Activated T-helper 1 cell treated with anti-CD3 and anti-CD28 coated beads, Interleukin-2, amount 50 U/mL, for 16 hours (primary cell): ENCODE measurements around the gene EPB41L1.

Experiments used
- DNase-seq, 2 donors: peaks; one replicate each; pipeline ENCODE4 v3.0.0-alpha.2; 2020; ENCODE audit warnings: low read depth in 1 of 2, low spot score in 1 of 2

The EPB41L1 gene

DNA sequence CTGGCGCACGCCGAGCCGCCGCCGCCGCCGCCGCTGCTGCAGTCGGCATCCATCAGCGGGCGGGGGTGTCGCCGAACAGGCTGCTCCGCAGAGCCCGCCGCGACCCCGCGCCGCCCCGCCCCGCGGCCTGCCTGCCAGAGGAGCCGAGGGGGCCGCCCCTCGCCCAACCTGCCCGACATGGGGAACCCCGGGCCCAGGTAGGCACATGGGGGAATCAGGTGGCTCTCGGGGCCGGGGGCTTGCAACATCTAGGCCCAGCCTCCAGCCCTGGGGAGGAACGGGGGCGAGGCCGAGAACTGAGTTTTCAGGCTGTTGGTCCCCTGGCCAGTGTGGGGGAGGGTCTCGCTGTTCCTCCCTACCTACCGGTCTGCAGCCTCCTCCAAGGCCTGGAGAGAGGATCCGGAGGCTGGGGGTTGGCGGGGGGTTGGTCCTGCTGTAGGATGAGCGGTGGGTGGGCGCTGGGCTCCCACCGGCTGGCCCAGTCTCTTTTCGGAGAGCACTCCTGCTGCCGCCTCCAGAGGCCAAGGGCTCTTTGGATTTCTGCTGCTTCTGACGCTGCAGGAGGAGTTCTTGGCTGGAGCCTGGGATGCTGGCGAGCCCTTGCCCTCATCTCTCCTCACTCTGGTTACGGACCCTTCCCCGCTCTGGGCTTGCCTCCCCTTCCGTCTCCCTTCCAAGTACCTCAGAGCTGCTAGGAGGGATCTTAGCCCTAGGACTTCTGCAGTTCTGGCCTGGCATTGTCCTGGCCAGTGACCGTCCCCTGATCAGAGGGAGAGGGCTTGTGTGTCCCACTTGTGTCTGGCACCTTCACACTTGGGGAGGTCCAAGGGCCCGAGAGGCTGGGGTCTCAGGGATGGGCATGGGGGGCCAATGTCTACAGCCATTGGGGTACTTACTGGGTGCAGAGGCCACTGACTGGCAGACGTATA is at the start of gene EPB41L1:
TSS of gene EPB41L1 (plus strand) at position 41 of the 929 bp plus-strand sequence. CDS start 19,038 bp downstream, outside the sequence.
- no peak for DNase-seq

GRCh38 chr20:36104856-36105255 is 49.7 kb upstream of the EPB41L1 start:
- DNase-seq = no peak

DNA sequence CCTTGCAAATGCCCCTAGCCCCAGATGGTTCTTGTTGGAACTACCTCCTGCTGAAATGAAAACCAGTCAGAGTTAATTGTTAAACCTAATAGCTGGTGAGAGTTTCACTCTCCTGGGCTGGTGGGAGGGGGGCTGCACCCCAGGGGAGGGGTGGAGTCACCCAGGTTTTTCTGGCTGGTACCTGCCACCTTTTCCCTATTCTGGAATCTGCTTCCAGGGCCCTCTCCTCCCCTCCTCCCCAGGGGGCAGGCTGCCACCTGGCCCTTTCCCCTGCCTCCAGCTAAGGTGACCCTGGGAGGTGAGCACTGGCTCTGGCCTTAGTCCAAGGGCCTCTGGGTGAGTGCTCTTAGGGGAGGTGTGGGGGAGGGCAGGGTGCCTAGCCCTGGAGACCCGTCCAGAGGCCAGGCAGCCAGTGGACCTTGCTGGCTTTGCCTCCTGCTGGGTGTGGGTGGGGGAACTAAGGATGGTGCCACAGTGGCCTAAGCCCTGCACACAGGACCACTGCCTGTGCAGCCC is 48.8 kb upstream of the EPB41L1 start:
- DNase-seq = no peak

DNA sequence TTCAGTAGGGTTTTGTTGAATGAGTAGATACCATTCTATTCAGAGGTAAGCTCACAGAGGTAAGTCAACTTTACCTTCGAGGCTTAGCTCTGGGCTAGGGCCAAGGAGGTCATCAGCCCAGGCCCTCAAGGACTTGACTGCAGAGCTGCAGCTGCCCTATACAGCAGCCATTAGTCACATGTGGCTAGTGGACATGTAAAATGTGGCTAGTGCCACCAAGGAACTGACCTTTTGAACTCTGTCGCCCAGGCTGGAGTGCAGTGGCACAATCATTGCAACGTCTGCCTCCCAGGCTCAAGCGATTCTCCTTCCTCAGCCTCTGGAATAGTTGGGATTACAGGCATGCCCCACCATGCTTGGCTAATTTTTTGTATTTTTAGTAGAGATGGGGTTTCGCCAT is 47.9 kb upstream of the EPB41L1 start:
- no peak for DNase-seq

GRCh38 chr20:36107881-36108280 is 46.7 kb upstream of the EPB41L1 start:
- DNase-seq = no peak

DNA sequence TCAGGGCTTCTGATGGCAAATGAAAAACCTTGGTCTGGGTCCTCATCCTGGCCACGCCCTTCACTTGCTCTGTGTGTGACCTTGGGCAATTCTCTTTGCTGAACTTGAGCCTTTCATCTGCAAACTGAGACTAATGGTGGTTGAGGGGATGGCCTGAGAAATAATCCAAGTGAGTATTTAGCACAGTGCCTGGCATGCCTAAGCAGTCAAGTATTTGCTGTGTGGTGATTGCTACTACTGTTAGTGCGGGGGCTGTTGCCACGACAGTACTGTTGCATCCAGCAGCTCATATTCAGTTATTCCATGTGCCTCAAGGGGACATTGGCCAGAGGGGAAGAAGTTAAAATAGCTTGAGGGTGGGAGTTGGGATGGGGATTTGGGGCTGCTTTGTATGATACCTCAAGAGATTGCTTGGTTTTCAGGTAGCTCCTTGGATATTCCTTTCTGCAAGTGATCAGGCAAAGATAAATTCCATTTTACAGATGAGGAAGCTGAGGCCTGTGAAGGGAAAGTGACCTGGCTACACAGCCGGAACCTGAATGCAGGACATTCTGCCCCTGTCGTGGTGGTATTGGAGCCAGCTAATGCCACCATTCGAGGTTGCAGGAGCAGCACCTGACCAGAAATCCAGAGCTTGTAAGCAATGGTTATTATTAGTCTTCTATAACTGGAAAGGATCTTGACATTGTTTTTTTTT is 45.1 kb upstream of the EPB41L1 start:
- DNase-seq = no peak

GRCh38 chr20:36110994-36111393 is 43.5 kb upstream of the EPB41L1 start:
- no peak for DNase-seq

GRCh38 chr20:36112112-36112511 is 42.4 kb upstream of the EPB41L1 start:
- DNase-seq = no peak

GRCh38 chr20:36113036-36113435 is 41.5 kb upstream of the EPB41L1 start:
- DNase-seq = no peak

- DNase-seq = no peak
Observed at GRCh38 chr20:36113566-36114250, 40.8 kb upstream of the EPB41L1 start.

GRCh38 chr20:36114707-36115106 is 39.8 kb upstream of the EPB41L1 start:
- DNase-seq = no peak

- DNase-seq = no peak
Observed at GRCh38 chr20:36115925-36116324, 38.6 kb upstream of the EPB41L1 start.

DNA sequence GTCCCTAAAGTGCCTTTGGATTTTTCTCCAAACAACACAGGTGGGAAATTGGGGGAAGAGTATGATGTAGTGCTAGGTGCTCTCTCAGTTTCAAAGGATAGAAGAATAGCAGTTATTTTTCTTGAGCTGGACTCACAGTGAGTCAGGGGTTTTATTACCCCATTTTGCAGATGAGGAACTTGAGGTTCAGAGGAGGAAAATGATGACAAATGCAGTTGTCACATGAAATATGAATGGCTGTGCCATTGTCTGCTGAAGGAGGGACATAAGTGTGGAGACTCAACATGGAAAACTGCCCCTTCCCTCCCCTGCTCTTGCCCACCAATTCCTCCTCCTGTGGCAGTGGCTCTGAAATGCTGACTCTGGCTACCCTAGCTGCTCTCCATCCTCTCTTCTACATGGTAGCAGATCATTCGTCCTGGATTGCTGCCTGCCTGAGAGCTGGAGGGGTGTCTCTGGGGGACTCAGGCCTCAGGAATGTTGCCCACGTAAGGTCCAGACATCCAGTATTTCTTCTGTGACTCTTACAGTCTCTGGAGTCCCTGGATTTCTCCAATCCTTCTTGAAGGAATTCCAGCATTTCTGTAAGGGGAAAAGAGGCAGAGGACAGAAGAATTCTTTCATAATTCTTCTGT is 37.6 kb upstream of the EPB41L1 start:
- no peak for DNase-seq

GRCh38 chr20:36117638-36118037 is 36.9 kb upstream of the EPB41L1 start:
- no peak for DNase-seq

DNA sequence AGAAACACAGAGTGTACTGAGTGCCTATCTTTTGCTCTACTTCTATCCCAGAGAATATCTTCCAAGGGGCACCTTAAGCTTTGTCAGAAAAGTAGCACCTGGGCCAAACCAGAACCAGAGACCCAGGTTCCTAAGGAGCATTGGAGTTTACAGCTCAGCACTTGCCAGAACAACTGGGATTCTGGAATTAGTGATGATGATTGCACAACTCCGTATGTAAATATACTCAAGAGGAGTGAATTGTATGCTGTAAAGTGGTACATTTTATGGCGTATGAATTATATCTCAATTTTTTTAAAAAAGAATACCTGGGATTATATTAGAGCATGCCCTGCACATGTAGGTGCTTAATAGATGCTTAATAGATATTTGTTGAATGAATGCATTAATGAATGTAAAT is 36.2 kb upstream of the EPB41L1 start:
- DNase-seq = no peak

GRCh38 chr20:36119537-36119936 is 35.0 kb upstream of the EPB41L1 start:
- DNase-seq = no peak

- no peak for DNase-seq
Observed at GRCh38 chr20:36120241-36120640, 34.3 kb upstream of the EPB41L1 start.

GRCh38 chr20:36120991-36121390 is 33.5 kb upstream of the EPB41L1 start:
- no peak for DNase-seq

DNA sequence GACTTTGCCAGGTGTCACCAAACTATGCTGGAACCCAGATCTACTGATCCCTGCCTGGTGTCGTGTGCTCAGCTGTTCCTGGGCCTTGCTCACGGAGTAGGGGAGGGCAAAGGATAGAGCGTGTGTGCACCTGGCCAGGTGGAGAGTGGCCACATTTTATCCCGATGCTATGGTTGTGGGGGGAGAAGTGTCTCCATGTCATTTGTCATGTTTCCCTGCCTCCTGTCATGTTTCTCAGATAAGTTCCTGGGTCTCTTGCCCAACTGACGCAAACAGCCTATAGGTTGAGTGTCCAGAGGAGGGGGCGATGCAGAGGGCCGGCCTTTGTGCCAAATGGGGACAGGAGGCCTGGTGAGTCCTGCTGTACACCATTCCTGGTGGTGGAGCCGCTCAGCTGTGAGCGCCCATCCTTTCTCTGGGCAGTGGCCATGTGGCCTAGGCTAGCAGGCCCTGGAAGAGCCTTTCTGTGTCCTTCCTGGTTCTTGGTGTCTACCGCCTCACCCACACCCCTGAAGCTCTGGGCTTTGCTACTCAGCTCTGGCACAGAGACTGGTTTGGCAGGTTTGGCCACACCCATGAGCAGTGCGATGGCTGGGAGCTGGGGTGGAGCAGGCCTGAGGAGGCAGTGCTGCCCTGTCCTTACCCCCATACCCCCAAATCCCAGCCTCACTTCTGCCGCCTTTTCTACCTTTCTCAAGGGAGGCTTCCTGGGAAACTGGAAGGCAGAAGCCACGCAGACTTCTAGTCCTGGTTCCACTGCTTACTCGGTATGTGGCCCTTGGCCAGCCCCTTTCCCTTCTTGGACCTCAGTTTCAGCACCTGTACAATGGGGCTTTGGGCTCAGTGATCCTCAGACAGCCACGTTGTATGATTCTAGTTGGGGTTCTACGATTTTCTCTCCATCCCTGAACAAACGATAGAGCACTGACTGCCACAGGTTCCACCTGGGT is 32.3 kb upstream of the EPB41L1 start:
- DNase-seq = no peak

GRCh38 chr20:36122931-36123288 is 31.6 kb upstream of the EPB41L1 start:
- no peak for DNase-seq
